Astrocyte of the spinal cord (primary cell): ENCODE data around the gene SLC22A23.

Experiments used
- DNase-seq: peaks from one replicate; pipeline ENCODE4 v3.0.0; 2011; ENCODE audit warnings: low read depth, low spot score
- H3K4me3 ChIP-seq: 2 replicates; pipeline ENCODE4 v1.5.1; 2011; ENCODE audit warnings: low read depth, mild to moderate bottlenecking, low read length, moderate library complexity
- in situ Hi-C: cut with HindIII; loops from 2 replicates; pipeline ENCODE4 v1.10.0; 2017; ENCODE audit warnings: low sequenced_read_pairs
- TF ChIP-seq, protein P1 (sequence below): IDR thresholded peaks from 2 replicates; pipeline ENCODE4 v1.5.1; 2012; ENCODE audit warnings: low read depth, mild to moderate bottlenecking, low read length, inconsistent platforms

SLC22A23 gene

DNA sequence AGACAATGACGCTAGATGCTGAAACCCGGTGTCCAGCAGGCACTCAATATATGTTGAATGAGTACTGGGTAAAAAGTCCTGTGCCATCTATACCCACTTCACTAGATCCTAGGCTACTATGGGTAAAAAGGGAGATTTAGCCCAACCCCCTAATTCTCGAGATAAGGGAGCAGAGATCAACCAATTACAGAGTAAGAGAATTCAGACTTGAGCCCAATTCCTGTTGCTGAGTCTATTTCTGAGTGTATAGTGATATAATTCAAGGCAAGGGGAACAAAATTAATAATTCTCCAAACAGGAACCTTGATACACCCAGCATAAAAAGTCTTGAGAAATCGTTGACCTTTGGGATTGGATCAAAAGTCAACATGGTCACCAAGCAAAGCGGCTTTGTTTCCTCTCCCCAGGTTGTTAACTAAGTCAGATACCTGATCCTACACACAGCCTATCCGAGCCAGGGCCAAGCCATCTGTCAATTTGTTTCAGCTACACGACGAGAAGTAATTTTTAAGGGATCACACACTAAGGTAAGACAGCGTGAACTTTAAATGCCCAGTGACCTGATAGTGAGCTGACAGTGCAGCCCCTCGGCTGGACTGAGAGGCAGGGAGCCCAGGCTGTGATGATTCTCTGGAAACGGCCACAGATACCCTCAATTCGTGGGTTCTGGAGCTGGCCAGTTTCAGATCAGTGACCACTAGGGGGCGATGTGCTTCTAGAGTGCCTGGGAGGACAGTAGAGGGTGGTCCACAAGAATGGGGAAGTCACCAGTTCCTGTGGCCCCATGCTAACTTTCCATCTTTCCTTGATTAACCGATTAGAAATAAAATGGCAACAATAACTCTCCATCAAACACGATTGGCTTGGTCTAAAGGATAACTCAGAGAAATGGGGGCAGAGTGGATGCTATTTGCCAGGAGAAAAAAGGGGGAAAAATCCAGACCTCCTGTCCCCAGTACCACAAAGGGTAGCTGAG lies 46.2 kb downstream of the SLC22A23 start:
- peak; percentile 61 for DNase-seq
- in situ Hi-C loops = no loop called here
- no peak overlapping the region for H3K4me3 ChIP-seq
- TF ChIP-seq, protein P1, sequence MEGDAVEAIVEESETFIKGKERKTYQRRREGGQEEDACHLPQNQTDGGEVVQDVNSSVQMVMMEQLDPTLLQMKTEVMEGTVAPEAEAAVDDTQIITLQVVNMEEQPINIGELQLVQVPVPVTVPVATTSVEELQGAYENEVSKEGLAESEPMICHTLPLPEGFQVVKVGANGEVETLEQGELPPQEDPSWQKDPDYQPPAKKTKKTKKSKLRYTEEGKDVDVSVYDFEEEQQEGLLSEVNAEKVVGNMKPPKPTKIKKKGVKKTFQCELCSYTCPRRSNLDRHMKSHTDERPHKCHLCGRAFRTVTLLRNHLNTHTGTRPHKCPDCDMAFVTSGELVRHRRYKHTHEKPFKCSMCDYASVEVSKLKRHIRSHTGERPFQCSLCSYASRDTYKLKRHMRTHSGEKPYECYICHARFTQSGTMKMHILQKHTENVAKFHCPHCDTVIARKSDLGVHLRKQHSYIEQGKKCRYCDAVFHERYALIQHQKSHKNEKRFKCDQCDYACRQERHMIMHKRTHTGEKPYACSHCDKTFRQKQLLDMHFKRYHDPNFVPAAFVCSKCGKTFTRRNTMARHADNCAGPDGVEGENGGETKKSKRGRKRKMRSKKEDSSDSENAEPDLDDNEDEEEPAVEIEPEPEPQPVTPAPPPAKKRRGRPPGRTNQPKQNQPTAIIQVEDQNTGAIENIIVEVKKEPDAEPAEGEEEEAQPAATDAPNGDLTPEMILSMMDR = peak; percentile 83

DNA sequence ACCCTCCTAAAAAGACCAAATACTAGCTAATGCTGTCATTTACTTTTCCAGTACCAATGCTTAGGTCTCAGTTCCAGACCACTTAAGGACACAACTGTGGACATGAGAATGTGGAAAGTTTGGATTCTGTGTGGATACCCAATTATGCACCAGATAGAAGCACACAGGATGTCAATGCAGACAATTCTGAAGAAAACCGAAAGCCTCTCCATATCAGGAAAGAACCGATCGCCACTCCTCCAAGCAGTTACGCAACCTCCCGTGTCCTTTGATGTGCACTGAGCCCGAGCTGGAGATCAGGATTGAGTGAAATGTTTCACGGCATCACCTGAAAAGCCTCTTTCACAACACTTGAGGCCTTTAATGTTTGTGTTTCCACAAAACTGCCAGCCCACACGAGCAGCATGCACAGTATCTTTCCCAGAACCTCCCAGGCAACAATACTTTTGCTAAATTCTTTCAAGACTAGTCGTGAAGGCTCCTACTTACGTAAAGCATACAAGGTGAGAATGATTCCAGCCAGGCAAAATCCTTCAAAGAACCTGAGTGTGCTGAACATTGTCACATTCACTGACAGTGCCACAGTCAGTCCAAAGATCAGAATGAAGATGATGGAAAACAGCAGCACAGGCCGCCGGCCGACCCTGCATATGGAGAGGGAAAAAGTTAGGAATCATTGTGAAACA lies 47.0 kb downstream of the SLC22A23 start:
- TF ChIP-seq, protein P1 = no peak
- in situ Hi-C loops = no loop called here
- H3K4me3 ChIP-seq = no peak overlapping the region
- DNase-seq = no peak

DNA sequence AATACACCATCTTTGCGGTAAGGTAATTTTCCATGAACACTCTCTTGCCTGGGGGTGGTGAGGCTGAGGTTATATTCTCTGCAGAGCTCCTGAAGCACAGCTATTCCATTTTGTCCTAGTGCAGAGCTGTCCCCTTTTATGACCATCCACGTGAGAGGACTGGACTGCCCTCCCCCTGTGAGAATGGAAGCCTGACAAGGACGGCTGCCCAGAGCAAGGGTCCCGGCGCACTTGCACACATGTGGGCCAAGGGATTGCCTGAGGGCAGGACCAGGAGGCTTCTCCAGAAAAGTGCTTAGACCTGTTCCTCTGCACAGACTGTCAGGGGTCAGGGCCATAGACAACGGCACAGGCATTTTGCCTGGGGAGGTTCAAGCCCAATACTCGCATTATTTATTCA lies 48.2 kb downstream of the SLC22A23 start:
- H3K4me3 ChIP-seq = no peak overlapping the region
- TF ChIP-seq, protein P1 = no peak
- no peak for DNase-seq
- in situ Hi-C loops = no loop called here

DNA sequence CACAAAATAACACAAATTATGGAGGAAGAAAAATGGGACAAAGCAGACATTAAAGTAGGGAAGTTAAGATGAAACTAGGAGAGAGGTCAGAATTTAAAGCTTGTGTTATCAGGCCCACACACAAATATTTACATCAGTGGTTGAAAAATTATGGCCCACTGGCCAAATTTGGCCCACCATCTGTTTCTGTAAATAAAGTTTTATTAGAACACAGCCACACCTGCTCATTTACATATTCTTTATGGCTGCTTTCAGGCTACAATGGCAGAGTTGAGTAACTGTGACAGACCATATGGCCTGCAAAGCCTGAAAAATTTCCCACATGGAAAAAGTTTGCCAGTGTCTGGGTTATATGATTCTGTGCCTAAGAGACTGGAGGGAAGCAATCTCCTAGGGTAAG lies 49.0 kb downstream of the SLC22A23 start:
- in situ Hi-C loops = no loop called here
- no peak overlapping the region for H3K4me3 ChIP-seq
- DNase-seq = no peak
- TF ChIP-seq, protein P1 = no peak

DNA sequence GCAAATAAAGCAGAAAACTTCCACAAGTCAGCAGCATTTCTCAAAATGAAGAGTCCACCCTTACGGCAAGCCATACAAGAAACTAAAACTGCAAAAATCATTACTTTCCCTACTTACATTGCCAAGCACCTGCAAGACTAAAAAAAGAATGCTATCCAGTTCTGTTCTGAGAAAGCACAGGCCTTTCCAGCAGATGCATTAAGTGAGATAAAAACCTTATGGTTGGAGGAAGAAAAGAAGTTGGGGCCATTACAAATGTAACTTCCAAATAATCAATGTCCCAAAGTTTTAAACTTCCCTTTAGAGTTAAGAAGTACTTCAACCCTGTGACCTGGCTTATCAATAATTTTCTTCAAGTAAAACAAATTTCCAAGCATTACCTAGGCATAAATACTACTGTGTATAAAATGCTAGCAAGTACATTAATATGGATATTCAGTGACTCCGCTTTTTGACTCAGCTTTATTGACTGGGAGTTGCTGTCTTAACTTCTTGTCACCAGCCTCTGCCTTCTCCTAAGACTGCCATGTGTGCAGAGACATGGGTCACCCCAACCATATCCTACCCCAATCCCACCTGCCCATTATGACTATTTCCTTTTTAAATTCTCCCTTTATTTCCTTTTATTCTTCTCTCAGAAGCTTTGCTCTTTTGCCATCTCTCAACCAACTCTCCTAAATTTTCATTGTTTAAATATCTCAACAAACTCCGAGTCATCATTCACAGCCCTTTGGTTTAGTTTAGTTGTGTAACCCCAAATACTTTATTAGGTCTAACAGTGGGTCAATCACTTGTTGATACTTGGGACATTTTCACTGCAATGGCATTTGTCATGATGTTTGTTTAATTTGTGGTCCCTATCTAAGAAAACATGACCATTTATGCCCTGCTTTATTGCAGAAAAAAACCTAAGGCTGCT lies 49.7 kb downstream of the SLC22A23 start:
- TF ChIP-seq, protein P1 = no peak
- in situ Hi-C loops = no loop called here

DNA sequence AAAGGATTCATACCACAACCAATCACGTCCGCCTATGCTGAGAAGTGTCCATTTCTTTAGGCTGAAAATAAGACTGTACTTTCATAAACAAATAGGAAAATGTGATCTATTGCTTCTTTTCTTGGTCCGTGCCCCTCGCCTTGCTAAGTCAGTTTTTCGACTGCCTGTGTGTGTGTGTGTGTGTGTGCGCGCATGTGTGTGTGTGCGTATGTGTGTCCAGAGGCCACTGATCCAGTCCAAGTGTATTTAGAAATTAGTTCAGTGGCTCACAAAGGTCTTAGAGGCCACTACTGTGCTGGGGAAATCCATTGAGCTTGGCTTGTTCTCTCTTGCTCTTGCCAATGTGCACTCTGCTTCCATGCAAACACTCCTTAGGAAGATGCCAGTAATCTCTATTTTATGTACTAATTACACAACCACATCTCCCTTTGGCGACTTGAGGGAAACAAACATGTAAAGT lies 50.5 kb downstream of the SLC22A23 start:
- no peak overlapping the region for H3K4me3 ChIP-seq
- TF ChIP-seq, protein P1 = no peak
- no peak for DNase-seq
- in situ Hi-C loops = no loop called here

More for the DNA sequence above, 49.7 kb downstream of the SLC22A23 start:
- DNase-seq = no peak
- H3K4me3 ChIP-seq = no peak overlapping the region
